HG03457 (cell line): Measurements from ENCODE around the gene ACR.
"Not testable (repeated sequence)": the region's sequence is repeated elsewhere in the genome, so short reads cannot be mapped to it uniquely, and the experiment has no call there.

Source experiments
- ATAC-seq: cut with Tn5 transposase; IDR thresholded peaks from one replicate; pipeline ENCODE4 v1.9.1; 2021; ENCODE audit warnings: moderate number of reproducible peaks; ENCODE audit not compliant: unreplicated experiment

ACR gene

GRCh38 chr22:50775132-50775531 lies 37.1 kb downstream of the ACR start:
- not testable (repeated sequence) for ATAC-seq

- not testable (repeated sequence) for ATAC-seq
Measured at GRCh38 chr22:50777631-50778030, 39.6 kb downstream of the ACR start.

GRCh38 chr22:50780244-50780643 lies 42.2 kb downstream of the ACR start:
- not testable (repeated sequence) for ATAC-seq

GRCh38 chr22:50782253-50782652 lies 44.2 kb downstream of the ACR start:
- not testable (repeated sequence) for ATAC-seq

GRCh38 chr22:50783033-50783879 lies 45.3 kb downstream of the ACR start, which contains the start of gene RABL2B:
TSS of gene RABL2B (minus strand) at chr22:50783636. CDS start at chr22:50782294, 1,342 bp downstream.
- ATAC-seq = peak; percentile 95

GRCh38 chr22:50783880-50784276 lies 45.9 kb downstream of the ACR start:
- ATAC-seq = peak; percentile 7

- ATAC-seq = not testable (repeated sequence)
Measured at GRCh38 chr22:50785289-50785688, 47.3 kb downstream of the ACR start.

GRCh38 chr22:50786936-50787335 lies 48.9 kb downstream of the ACR start:
- ATAC-seq = not testable (repeated sequence)
